GM18520 (cell line): ENCODE measurements around the gene PON3.

ENCODE experiments used
- ATAC-seq: cut with Tn5 transposase; IDR thresholded peaks from one replicate; pipeline ENCODE4 v1.9.1; 2021; ENCODE audit not compliant: unreplicated experiment

The PON3 gene

GRCh38 chr7:95396136-95397032 lies at the start of gene PON3:
Gene PON3, minus strand, starts transcription at chr7:95396375. Its CDS starts 25 bp downstream, at chr7:95396350.
- ATAC-seq = no peak

GRCh38 chr7:95444796-95445195 lies 48.6 kb upstream of the PON3 start:
- ATAC-seq = no peak

DNA sequence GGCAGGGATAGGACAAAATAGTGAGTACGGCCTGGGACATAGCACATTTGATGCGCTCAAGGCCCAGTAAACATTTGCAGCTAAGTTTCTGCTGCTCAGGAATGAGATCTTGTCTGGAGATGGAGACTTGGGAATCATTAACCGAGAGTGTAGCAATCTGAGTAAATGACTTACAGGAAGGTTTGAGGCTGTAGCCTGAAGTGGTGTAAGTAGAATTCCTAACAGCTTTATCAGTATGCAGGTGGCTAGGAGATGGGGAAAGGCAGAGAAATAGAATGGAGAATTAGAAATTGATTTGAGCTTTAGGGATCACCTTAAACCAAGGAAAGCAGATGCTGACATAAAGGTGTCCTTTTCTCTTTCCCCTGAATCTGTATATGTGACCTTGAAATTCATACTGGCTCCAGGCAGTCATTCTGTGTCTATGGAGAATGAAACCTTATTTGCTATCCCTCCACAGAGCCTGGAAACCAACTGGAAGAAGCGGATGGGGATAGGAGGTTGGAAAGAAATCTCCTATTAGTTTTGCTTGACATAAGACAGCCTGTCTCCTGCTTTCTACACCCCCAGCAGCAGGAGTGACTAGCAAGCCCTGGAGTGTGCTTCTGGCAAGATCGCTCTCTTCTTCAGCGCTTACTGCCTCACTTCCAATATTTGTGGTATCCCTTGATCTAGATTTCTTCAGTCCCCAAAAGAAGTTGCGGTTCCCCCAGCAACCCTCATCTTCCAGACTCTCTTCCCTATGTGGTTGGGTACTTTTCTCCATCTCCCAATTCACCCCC lies 45.1 kb upstream of the PON3 start:
- no peak for ATAC-seq

DNA sequence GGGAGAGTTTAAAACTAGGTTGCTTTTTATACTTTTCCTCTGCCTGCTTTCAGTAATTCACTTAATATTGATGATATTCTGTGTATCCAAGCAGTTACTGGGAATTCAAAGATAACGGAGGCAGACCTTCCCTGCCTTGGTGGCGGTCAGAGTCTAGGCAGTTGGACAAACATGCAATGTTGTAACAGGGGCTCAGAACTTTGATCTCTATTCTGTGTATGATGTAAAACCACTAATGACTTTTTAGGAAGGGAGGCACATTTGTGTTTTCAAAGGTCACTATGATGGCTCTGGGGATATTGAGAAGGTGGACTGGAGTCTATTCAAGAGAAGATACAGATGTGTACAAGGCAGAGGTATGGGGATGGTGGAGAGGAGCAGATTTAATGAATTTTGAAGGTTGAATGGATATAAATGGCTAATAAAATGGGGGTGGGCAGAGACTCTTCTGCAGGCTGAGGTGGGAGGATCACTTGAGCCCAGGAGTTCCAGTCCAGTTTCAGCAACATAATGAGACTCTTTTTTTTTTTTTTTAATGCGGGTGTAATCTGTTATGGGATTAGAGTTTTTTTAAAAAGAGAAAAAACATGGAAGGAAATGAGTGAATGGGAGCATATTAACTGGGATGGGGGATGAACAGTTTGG lies 44.3 kb upstream of the PON3 start:
- no peak for ATAC-seq

GRCh38 chr7:95436407-95436806 lies 40.2 kb upstream of the PON3 start:
- no peak for ATAC-seq

DNA sequence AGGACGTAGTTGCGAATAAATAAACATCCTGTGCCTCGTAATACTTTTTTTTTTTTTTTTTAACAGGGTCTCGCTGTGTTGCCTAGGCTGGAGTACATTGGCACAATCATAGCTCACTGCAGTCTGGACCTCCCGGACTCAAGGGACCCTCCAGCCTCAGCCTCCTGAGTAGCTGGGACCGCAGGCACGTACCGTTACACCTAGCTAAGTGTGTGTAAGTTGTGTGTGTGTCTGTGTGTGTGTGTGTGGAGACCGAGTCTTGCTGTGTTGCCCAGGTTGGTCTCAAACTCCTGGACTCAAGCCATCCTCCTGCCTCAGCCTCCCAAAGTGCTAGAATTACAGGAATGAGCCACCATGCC lies 39.2 kb upstream of the PON3 start:
- no peak for ATAC-seq

DNA sequence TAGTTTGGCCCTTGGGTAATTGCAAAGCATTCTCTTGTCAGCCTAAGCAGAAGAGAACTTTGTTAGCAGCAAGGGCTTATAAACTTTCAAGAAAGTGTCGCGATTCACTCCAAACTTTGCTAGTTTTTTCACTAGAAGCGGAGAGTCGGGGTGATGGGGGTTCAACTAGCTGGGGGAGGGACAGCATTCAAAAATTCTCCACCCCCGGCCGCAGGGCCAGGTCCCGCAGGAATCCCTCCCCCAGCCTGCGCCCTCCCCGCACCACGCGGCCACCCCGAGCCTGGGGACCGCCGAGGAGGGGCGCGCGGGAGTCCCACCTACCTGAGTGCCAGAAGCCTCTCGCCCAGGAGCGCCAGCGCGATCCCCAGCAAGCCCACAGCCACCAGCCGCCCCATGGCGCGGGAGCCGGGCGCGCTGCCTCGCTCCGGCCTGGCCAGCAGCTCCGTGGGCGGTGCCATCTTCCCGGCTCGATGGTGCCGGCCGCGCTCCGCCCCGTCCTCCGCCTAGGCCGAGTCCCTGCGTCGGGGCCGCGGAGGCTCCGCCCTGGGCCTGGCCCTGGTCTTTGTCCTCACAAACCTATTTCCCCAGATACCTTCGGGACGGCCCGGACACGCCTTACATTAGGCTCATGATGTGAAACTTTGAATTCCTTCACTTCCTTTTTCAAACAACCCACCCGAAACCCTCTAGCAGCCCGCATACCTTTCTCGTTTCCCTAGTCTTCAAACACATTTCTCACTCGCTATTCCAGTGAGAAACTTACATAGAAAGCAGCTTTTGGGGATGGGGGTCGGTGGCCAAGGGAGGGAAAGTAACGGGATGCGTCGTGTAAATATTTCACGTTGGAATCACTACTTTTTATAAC lies 38.6 kb upstream of the PON3 start, which contains the start of gene PON2:
PON2 (minus strand) TSS at position 472 of the 865 bp plus-strand sequence; CDS start at position 395, 77 bp downstream.
- peak; percentile 92 for ATAC-seq

DNA sequence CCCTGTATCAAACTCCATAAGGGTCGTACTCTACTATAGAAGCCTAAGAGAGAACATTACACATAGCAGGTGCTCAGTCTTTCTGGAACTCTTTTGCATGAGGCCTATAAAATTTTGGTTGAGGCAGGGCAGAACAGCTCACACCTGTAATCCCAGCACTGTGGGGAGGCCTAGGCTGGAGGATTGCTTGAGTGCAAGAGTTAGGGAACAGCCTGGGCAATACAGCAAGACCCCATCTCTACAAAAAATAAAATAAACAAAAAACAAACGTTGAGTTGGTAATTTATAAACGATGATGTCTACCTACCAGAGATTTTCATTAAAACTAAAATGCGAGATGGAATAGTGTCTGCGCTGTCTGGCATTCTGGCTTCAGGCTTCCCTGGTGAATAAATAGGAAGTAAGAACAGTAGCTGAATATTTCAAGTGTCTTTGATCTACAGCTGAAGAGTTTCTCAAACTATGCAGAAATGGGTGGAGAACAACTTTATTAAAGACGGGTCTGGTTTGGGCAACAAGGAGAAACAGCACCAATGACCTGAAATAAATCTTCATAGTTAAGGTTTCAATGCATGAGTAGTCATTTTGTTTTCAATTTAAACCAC lies 37.9 kb upstream of the PON3 start:
- no peak for ATAC-seq

DNA sequence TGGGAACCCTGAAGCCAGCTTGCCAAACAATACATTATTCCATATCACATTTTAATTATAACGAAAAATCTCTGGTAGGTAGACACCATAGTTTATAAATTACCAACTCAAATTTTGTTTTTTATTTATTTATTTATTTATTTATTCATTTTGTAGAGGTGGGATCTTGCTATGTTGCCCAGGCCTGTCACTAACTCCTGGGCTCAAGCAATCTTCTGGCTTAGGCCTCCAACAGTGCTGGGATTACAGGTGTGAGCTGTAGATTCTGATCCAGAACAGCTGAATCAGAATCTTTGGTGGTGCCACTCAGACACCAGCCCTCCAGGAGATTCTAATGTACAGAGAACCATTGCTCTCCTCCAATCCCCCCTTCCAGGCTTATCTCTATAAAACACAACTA lies 37.0 kb upstream of the PON3 start:
- no peak for ATAC-seq

DNA sequence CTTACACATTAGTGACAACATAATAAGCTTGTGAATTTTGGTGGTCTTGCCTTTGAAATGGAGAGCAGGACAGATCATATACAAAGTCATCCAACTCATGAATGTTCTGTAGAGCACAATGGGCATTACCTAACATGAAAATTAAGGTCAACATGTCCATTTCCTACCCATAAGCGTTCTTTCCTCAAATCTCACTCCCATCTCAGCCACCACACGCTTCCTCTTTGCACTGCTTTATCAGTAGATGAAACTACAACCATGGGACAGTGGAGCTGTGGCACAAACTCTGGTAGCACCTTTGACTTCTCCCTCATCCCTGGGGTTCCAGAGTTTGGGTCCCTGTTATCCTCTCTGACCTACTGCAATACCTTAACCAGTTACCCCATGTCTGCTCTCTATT lies 36.4 kb upstream of the PON3 start:
- ATAC-seq = no peak

DNA sequence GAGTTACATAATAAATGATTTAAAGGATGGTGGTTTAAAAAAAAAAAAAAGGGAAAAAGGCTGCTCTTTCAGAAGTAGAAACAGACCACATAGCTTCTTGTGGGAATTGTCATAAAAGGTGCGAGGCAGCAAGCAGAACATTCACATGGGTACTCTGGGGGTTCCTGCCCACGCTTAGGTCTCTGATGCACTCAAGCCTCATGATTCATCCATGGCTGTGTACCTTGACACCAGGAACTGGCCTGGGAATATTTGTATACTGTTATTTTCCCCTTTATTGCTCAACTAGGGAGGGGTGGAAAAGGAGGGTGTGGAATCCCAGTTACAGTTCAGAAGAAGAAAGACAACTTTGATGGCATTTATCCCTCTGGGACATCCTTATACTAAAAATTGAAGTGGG lies 34.7 kb upstream of the PON3 start:
- no peak for ATAC-seq

DNA sequence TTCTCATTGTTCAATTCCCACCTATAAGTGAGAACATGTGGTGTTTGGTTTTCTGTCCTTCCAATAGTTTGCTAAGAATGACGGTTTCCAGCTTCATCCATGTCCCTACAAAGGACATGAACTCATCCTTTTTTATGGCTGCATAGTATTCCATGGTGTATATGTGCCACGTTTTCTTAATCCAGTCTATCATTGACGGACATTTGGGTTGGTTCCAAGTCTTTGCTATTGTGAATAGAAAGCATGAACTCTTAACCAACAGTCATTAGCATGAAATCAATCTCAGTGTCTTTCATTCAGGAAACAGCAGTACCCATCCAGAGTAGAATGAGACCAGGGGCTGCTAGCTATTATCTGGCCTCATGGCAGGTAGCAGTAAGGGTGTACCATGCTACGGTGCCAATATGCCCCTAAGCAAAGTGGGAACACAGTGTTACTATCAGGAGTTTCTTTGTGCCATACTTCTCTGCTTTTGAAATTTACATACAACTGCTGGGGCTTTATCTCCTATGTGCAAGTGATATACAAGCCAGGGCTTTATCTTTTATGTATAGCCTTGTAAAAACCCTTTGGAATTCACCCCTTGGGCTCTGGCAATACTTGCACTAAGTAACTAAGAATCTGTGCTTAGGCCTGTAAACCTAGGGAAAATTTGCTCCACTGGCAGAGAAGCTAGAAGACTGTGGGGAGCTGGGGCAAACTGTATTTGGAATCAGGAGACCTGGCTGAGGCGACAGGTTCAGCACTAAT lies 33.2 kb upstream of the PON3 start:
- ATAC-seq = no peak

GRCh38 chr7:95427914-95428516 lies 31.8 kb upstream of the PON3 start:
- ATAC-seq = no peak

DNA sequence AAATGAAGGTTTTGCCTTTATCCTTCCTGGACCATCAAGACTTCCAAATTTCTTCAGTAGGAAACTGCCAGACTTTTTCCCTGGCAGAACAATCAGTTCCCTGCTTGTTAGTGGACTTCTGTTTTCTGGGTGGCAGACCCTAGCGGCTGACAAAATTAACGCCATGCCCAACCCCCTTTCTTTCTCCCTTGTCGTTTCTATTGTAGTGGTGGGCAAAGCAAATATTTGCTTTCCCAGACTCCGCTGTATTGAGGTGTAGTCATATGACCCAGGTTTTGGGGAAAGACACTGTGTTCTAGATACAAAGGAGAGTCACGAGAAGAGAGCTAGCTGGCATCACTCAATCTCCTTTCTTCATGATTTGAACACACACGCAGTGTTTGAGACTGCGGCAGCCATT lies 31.0 kb upstream of the PON3 start:
- ATAC-seq = no peak

- ATAC-seq = no peak
Measured at GRCh38 chr7:95425694-95426093, 29.5 kb upstream of the PON3 start.

GRCh38 chr7:95424716-95425115 lies 28.5 kb upstream of the PON3 start:
- no peak for ATAC-seq

- ATAC-seq = no peak
Measured at GRCh38 chr7:95421847-95422444, 25.8 kb upstream of the PON3 start.

- ATAC-seq = no peak
Measured at GRCh38 chr7:95421000-95421846, 25.0 kb upstream of the PON3 start.
